Upper lobe of left lung (tissue), 4 donors: ENCODE results near the gene ASIC5.

Source experiments
- CTCF ChIP-seq, 6 experiments: fragments of 450-650 bp in 4 of 6; fragments of 200-600 bp in 2 of 6; sonication (generic) in 2 of 6; IDR thresholded peaks; one replicate each; pipeline ENCODE4 v1.5.1; 2016 to 2019; ENCODE audit warnings: antibody characterized with exemption in 6 of 6
- EP300 ChIP-seq, 4 donors: sonication (generic); formaldehyde crosslinking; IDR thresholded peaks; one replicate each; pipeline ENCODE4 v1.5.1; 2017; ENCODE audit warnings: antibody characterized with exemption in 4 of 4, control low read depth in 2 of 4

GRCh38 chr4:155885666-155886065 is 19.6 kb upstream of the ASIC5 start:
- TF ChIP-seq EP300 (IDR thresholded peaks at IDR 0.05) (no peak), CTCF (IDR thresholded peaks at IDR 0.05) (no peak)
